Measurements from ENCODE around the gene NTRK1. TPM values are rescaled to one million over a fixed set of nuclear protein-coding genes. Genes with fewer than 3 reads are reported as not detected.

NTRK1 gene
- total RNA-seq, 1 experiment from 2014 or later, result 0.89 TPM

DNA sequence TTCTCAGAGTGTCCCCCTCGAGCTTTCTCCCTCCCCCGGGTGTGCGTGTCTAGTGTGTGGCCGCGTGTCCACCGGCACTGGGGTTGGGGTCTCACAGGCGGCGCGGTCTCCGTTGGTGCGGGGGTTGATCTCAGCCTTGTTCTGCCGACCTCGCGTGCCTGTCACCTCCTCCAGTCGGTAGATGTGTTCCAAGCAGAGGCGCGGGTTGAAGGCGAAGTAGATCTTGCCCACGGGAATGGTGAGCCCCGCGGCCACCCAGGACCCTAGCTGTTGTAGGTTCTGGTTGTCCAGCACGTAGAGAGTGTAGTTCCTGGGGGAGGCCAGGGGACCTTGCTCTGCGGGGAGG is 11.5 kb upstream of the NTRK1 start:
- no peaks in the 10 kb centered on the region for H3K9me3 ChIP-seq (ENCODE audit: control insufficient read depth in 1 of 2, insufficient read depth in 1 of 2, low read depth in 1 of 2, low read length in 2 of 2)
- no peaks in the 10 kb centered on the region for H3K36me3 ChIP-seq (ENCODE audit: control insufficient read depth in 1 of 2, insufficient read depth in 2 of 2, low read length in 2 of 2)
- no peaks in the 10 kb centered on the region; a peak in 2 of 4 replicates for H3K4me1 ChIP-seq (ENCODE audit: control insufficient read depth in 1 of 2, insufficient read depth in 2 of 2, low read length in 2 of 2)
- ChIA-PET CTCF (interaction anchor here (2.2 kb wide), 1 partner anchor 11 kb away, joined by 8 read pairs; no protein-coding TSS in a partner anchor), POLR2A (no interaction called here), RAD21 (ENCODE audit: low non-redundant PET in 1 of 2, low total read pairs in 2 of 2, uncharacterized antibody in 2 of 2, unreplicated experiment in 2 of 2) (interaction anchor here in 1 of 2 experiments (0.6 kb wide), 1 partner anchor 44 kb away, joined by 4 read pairs; no protein-coding TSS in a partner anchor)
- no TSS peak for BruUV-seq (replicated peaks)
- H2AFZ ChIP-seq (ENCODE audit: low read depth, low read length, poor library complexity, severe bottlenecking), result no peak overlapping the region
- H3K79me2 ChIP-seq (ENCODE audit: insufficient read depth, low read length), result no peaks in the 10 kb centered on the region
- no peak overlapping the region for H3K4me3 ChIP-seq (replicated peaks in 1 of 2; ENCODE audit: low read depth in 1 of 2, low read length in 2 of 2)
- TF ChIP-seq, protein P1, sequence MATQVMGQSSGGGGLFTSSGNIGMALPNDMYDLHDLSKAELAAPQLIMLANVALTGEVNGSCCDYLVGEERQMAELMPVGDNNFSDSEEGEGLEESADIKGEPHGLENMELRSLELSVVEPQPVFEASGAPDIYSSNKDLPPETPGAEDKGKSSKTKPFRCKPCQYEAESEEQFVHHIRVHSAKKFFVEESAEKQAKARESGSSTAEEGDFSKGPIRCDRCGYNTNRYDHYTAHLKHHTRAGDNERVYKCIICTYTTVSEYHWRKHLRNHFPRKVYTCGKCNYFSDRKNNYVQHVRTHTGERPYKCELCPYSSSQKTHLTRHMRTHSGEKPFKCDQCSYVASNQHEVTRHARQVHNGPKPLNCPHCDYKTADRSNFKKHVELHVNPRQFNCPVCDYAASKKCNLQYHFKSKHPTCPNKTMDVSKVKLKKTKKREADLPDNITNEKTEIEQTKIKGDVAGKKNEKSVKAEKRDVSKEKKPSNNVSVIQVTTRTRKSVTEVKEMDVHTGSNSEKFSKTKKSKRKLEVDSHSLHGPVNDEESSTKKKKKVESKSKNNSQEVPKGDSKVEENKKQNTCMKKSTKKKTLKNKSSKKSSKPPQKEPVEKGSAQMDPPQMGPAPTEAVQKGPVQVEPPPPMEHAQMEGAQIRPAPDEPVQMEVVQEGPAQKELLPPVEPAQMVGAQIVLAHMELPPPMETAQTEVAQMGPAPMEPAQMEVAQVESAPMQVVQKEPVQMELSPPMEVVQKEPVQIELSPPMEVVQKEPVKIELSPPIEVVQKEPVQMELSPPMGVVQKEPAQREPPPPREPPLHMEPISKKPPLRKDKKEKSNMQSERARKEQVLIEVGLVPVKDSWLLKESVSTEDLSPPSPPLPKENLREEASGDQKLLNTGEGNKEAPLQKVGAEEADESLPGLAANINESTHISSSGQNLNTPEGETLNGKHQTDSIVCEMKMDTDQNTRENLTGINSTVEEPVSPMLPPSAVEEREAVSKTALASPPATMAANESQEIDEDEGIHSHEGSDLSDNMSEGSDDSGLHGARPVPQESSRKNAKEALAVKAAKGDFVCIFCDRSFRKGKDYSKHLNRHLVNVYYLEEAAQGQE (IDR thresholded peaks at IDR 0.05; ENCODE audit: low read depth), result no peak
- ATAC-seq (no peak), DNase-seq (ENCODE audit: low read depth, low spot score) (no peak)
- H3K4me2 ChIP-seq (ENCODE audit: low read length), result no peak overlapping the region
- H3K27me3 ChIP-seq (ENCODE audit: insufficient read depth, low read length), result no peaks in the 10 kb centered on the region
- no peaks in the 10 kb centered on the region for H3K9me2 ChIP-seq (ENCODE audit: insufficient read depth)
- no peaks in the 10 kb centered on the region for H4K20me1 ChIP-seq (ENCODE audit: insufficient read depth)
- intact Hi-C loops (cut with micrococcal nuclease), result no loop called here
- H3K27ac ChIP-seq (ENCODE audit: low read depth, low read length), result no peak overlapping the region
- no peak overlapping the region for H3K9ac ChIP-seq (ENCODE audit: low read length)

DNA sequence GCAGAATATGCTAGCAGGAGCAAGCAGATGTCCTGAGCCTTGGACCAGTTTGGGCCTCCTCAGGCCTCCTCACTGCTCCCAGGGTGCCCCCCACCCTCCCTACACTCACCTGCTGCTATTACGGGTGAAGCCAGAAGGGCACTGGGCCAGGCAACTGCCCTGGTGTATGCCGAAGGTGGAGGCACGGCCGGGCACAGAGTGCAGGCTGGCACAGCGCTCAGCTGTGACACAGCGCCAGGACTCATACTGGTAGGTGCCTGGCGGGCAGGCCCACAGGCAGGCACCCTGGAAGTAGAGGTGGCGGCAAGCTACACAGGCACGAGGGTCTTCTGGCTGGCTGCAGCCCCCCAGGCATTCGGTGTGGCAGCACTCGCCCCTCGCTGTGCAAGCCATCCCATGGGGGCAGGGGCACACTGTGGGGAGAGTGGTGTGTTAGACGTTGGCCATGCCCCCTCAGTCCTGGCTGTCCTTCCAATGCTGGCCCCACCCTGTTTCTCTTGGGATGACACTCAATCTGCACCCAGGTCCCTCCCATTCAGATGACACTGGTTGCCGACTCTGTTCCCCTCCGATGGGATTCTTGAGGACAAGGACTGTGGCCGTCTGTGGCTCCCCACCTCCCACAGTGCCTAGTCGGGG is 8.8 kb upstream of the NTRK1 start:
- intact Hi-C loops (cut with micrococcal nuclease), result no loop called here
- Histone ChIP-seq H3K9me2 (ENCODE audit: insufficient read depth) (no peaks in the 10 kb centered on the region), H3K27me3 (ENCODE audit: insufficient read depth, low read length) (no peaks in the 10 kb centered on the region), H3K27ac (ENCODE audit: low read depth, low read length) (no peak overlapping the region), H2AFZ (ENCODE audit: low read depth, low read length, poor library complexity, severe bottlenecking) (no peak overlapping the region), H3K36me3 (ENCODE audit: control insufficient read depth in 1 of 2, insufficient read depth in 2 of 2, low read length in 2 of 2) (no peaks in the 10 kb centered on the region), H3K4me1 (ENCODE audit: control insufficient read depth in 1 of 2, insufficient read depth in 2 of 2, low read length in 2 of 2) (no peaks in the 10 kb centered on the region; a peak in 2 of 4 replicates), H4K20me1 (ENCODE audit: insufficient read depth) (no peaks in the 10 kb centered on the region), H3K9me3 (ENCODE audit: control insufficient read depth in 1 of 2, insufficient read depth in 1 of 2, low read depth in 1 of 2, low read length in 2 of 2) (no peaks in the 10 kb centered on the region), H3K79me2 (ENCODE audit: insufficient read depth, low read length) (no peaks in the 10 kb centered on the region), H3K4me2 (ENCODE audit: low read length) (no peak overlapping the region), H3K4me3 (replicated peaks in 1 of 2; ENCODE audit: low read depth in 1 of 2, low read length in 2 of 2) (no peak overlapping the region), H3K9ac (ENCODE audit: low read length) (no peak overlapping the region)
- ATAC-seq (no peak), DNase-seq (ENCODE audit: low read depth, low spot score) (no peak)
- ChIA-PET CTCF (interaction anchor here (1.3 kb wide), 1 partner anchor 13 kb away, joined by 4 read pairs; no protein-coding TSS in a partner anchor), RAD21 (ENCODE audit: low non-redundant PET in 1 of 2, low total read pairs in 2 of 2, uncharacterized antibody in 2 of 2, unreplicated experiment in 2 of 2) (no interaction called here), POLR2A (no interaction called here)
- BruUV-seq (replicated peaks), result no TSS peak
- TF ChIP-seq EGR1 (IDR thresholded peaks at IDR 0.05; ENCODE audit: low read depth), result no peak
- TF ChIP-seq SIN3A (IDR thresholded peaks at IDR 0.05; ENCODE audit: low read depth), result no peak
- TF ChIP-seq TCF7L2 (IDR thresholded peaks at IDR 0.05; ENCODE audit: borderline replicate concordance, extremely low read depth, insufficient read depth, insufficient read length), result no peak
- TF ChIP-seq SP1 (IDR thresholded peaks at IDR 0.05; ENCODE audit: low read depth), result no peak
- TF ChIP-seq SRF (IDR thresholded peaks at IDR 0.05; ENCODE audit: low read depth), result no peak
- TF ChIP-seq EZH2 (IDR thresholded peaks at IDR 0.05), result no peak
- no peak for TF ChIP-seq ELF1 (IDR thresholded peaks at IDR 0.05; ENCODE audit: borderline replicate concordance, low read depth)
- no peak for TF ChIP-seq JUND (IDR thresholded peaks at IDR 0.05)
- TF ChIP-seq ZFX (IDR thresholded peaks at IDR 0.05), result no peak
- TF ChIP-seq, protein P2, sequence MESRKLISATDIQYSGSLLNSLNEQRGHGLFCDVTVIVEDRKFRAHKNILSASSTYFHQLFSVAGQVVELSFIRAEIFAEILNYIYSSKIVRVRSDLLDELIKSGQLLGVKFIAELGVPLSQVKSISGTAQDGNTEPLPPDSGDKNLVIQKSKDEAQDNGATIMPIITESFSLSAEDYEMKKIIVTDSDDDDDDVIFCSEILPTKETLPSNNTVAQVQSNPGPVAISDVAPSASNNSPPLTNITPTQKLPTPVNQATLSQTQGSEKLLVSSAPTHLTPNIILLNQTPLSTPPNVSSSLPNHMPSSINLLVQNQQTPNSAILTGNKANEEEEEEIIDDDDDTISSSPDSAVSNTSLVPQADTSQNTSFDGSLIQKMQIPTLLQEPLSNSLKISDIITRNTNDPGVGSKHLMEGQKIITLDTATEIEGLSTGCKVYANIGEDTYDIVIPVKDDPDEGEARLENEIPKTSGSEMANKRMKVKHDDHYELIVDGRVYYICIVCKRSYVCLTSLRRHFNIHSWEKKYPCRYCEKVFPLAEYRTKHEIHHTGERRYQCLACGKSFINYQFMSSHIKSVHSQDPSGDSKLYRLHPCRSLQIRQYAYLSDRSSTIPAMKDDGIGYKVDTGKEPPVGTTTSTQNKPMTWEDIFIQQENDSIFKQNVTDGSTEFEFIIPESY (IDR thresholded peaks at IDR 0.05; ENCODE audit: extremely low read depth, insufficient replicate concordance, low read length), result no peak
- no peak for TF ChIP-seq YY1 (IDR thresholded peaks at IDR 0.05; ENCODE audit: extremely low read depth, insufficient replicate concordance, low read depth, low read length)
- TF ChIP-seq, protein P3, sequence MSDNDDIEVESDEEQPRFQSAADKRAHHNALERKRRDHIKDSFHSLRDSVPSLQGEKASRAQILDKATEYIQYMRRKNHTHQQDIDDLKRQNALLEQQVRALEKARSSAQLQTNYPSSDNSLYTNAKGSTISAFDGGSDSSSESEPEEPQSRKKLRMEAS (IDR thresholded peaks at IDR 0.05), result no peak
- no peak for TF ChIP-seq CEBPB (IDR thresholded peaks at IDR 0.05; ENCODE audit: low read depth)
- TF ChIP-seq, protein P4, sequence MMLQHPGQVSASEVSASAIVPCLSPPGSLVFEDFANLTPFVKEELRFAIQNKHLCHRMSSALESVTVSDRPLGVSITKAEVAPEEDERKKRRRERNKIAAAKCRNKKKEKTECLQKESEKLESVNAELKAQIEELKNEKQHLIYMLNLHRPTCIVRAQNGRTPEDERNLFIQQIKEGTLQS (IDR thresholded peaks at IDR 0.05), result no peak

All from HCT116 (cell line).